Thoracic aorta (tissue), 2 donors: ENCODE results near the gene AGXT. TPM values are rescaled to one million over a fixed set of nuclear protein-coding genes. Genes with fewer than 3 reads are reported as not detected.
A peak's percentile ranks its signal among the peaks of the same experiment; 100 is the strongest.

Experiments
- ATAC-seq: fragments of 150-250 bp; one replicate; pipeline ENCODE4 v1.8.0; 2017; ENCODE audit warnings: low read depth; ENCODE audit not compliant: insufficient number of reproducible peaks, low FRiP score
- DNase-seq: peaks from one replicate; pipeline ENCODE4 v3.0.0-alpha.2; 2020; ENCODE audit warnings: low spot score
- H3K27ac ChIP-seq, 2 donors: fragments of 200-600 bp; sonication (generic); 1 replicate in 1 of 2; 2 replicates in 1 of 2; pipeline ENCODE4 v1.5.1; 2016; ENCODE audit warnings: mild to moderate bottlenecking in 2 of 2, moderate library complexity in 2 of 2
- H3K27me3 ChIP-seq: fragments of 200-600 bp; sonication (generic); replicated peaks from 2 replicates; pipeline ENCODE4 v1.6.0; 2016; ENCODE audit warnings: mild to moderate bottlenecking; ENCODE audit not compliant: insufficient read depth
- H3K36me3 ChIP-seq: fragments of 200-600 bp; sonication (generic); one replicate; pipeline ENCODE4 v1.5.1; 2016
- H3K4me1 ChIP-seq, 2 donors: fragments of 200-600 bp; sonication (generic); 1 replicate in 1 of 2; 2 replicates in 1 of 2; pipeline versions ENCODE4 v1.5.1 to v1.6.0; 2016; ENCODE audit warnings: low read depth in 2 of 2, mild to moderate bottlenecking in 1 of 2; ENCODE audit not compliant: control insufficient read depth in 1 of 2
- H3K4me3 ChIP-seq: fragments of 200-600 bp; sonication (generic); 2 replicates; pipeline ENCODE4 v1.5.1; 2016; ENCODE audit warnings: mild to moderate bottlenecking
- H3K9me3 ChIP-seq: fragments of 200-600 bp; sonication (generic); 2 replicates; pipeline ENCODE4 v1.5.1; 2016
- total RNA-seq, 2 donors: library from RNA; depleted of rRNA; stranded (reverse); fragments of >200 nt; gene quantifications; one replicate each; pipeline versions ENCODE4 v1.1.0 to v1.2.3, GENCODE V29; 2016
- TF ChIP-seq, protein P1 (sequence below): fragments of 200-600 bp; sonication (generic); IDR thresholded peaks from one replicate; pipeline ENCODE4 v1.5.1; 2019; ENCODE audit warnings: antibody characterized with exemption

The AGXT gene
- total RNA-seq, 2 donors from 2014 or later: not detected

DNA sequence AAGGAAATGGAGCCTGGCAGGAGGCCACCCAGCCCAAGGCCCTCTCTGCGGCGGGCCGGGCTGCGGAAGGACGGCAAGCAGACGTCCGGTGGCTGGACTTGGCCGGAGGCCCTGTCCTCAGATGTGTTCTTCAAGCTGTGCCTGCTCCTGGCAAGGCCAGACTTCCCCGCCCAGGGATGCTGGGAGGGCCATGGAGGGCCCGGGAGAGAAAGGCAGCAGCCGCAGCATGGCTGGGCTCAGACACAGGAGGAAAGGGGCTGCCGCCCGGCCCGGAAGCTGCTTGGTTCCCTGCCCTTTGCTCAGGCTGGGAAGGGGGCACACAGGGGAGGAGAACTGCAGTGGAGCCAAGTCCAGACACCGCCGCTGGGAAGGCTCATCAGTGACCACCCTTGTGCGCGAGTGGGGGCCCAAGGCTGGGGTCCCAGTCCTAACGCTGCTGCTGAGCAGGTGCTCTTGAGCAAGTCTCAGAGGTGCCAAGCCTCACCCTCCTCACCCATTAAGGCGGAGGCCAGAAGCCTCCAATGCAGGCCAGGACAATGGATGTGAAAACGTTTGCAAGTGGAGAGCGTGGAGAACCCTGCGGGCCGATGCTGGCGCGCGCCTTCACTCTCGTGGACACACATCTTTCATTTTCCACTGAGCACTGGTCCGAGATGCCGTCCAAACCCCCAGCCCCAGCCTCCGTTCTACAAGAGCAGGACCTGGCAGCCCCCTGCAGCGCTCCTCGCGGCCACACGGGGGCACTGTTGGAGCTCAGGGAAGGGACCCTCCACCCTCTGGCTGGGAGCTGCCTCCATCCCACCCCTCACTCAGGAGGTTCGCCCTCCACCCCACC is 45.4 kb downstream of the AGXT start:
- DNase-seq: no peak
- Histone ChIP-seq H3K4me1 (peaks cover 12 to 25% of the 10 kb centered on the region in 2 donors), H3K4me3 (peak overlapping the region; percentile 4), H3K9me3 (no peaks in the 10 kb centered on the region), H3K36me3 (no peaks in the 10 kb centered on the region), H3K27ac (no peak overlapping the region), H3K27me3 (no peaks in the 10 kb centered on the region)
- TF ChIP-seq, protein P1, sequence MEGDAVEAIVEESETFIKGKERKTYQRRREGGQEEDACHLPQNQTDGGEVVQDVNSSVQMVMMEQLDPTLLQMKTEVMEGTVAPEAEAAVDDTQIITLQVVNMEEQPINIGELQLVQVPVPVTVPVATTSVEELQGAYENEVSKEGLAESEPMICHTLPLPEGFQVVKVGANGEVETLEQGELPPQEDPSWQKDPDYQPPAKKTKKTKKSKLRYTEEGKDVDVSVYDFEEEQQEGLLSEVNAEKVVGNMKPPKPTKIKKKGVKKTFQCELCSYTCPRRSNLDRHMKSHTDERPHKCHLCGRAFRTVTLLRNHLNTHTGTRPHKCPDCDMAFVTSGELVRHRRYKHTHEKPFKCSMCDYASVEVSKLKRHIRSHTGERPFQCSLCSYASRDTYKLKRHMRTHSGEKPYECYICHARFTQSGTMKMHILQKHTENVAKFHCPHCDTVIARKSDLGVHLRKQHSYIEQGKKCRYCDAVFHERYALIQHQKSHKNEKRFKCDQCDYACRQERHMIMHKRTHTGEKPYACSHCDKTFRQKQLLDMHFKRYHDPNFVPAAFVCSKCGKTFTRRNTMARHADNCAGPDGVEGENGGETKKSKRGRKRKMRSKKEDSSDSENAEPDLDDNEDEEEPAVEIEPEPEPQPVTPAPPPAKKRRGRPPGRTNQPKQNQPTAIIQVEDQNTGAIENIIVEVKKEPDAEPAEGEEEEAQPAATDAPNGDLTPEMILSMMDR: peak; percentile 90
- no peak for ATAC-seq

DNA sequence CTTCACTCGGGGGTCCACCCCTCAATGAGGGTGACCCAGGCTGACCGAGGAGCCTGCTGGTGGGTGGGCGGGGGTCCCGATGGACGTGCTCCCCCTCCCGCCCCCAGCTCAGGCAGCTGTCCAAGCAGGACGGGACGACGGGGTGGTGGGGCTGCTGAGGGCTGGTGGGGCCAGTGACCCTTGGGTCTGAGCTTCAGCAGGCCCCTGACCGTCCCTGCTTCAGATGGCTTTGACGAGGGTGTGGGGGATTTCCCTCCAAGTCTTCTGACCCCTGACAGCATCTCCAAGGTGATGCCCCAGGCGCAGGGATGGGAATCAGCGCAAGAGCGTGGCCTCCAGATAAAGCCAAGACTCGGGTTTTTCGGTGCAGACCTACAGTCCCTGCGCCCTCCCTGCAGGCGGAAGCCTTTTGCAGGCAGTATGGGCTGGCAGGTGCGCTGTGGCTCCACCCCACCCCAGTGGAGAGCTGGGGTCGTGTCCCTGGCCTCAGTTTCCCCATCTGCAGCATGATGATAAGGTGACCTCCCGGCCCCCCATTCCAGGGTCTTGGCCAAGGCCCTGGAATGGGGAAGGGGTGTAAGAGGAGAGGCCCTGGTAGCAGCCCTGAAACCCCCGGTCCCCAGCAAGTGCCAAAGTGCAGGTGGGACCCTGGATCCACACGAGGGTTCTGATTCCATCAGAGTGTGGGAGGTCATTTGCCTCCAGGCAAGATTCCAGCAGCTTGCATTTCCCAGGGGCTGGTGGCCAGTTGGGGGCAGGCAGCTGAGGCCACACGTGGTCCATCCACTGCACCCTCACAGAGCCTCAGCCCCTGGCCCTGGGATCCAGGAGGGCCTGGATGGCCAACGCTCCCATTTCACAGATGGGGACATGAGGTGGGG is 46.3 kb downstream of the AGXT start:
- ATAC-seq (no peak), DNase-seq (no peak)
- TF ChIP-seq, protein P1: no peak
- peaks cover 12 to 25% of the 10 kb centered on the region in 2 donors for H3K4me1 ChIP-seq
- no peaks in the 10 kb centered on the region for H3K27me3 ChIP-seq
- H3K9me3 ChIP-seq: no peaks in the 10 kb centered on the region
- H3K27ac ChIP-seq: no peak overlapping the region
- no peaks in the 10 kb centered on the region for H3K36me3 ChIP-seq
- no peak overlapping the region for H3K4me3 ChIP-seq

DNA sequence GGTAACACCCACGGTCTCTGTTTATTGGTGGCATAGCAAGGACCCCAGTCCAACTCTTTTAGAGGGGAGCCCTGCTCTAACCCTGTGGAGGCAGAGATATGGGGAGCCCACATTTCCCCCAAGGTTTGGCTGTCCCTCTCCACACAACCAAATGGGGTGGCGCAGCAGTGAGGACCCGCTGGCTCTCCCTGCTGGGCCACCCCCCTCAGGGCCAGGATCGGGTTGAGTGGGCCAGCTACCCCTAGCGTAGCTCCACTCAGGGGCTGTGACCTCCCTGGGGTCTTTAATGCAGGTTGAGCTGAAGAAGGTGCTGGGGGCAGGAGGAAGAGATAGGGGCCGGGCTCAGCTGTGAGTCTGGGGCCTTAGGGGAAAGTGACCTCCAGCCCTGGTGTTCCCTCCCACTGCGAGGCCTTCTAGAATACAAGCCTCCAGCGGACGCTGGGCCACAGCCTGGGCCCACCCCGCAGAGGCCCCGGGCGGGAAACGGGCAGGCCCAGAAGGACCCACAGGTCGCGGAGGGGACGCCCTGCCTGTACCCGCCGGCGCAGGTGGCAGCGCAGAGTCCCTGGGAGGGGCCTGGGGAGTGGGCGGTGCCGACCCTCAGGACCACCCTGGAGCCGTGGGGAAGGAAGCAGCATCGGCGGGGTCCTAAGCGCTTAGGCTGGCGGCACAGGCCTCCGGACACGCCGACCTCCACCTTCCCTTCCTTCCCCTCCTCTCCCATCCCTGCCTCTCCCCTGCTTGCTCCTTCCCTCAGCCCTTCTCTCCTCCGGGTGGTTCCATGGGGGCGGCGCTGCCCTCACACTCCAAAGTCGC is 47.1 kb downstream of the AGXT start:
- no peak overlapping the region for H3K27ac ChIP-seq
- peaks cover 13 to 25% of the 10 kb centered on the region in 2 donors for H3K4me1 ChIP-seq
- ATAC-seq (no peak), DNase-seq (no peak)
- TF ChIP-seq, protein P1: no peak
- H3K9me3 ChIP-seq: no peaks in the 10 kb centered on the region
- no peaks in the 10 kb centered on the region for H3K36me3 ChIP-seq
- H3K27me3 ChIP-seq: no peaks in the 10 kb centered on the region
- no peak overlapping the region for H3K4me3 ChIP-seq

DNA sequence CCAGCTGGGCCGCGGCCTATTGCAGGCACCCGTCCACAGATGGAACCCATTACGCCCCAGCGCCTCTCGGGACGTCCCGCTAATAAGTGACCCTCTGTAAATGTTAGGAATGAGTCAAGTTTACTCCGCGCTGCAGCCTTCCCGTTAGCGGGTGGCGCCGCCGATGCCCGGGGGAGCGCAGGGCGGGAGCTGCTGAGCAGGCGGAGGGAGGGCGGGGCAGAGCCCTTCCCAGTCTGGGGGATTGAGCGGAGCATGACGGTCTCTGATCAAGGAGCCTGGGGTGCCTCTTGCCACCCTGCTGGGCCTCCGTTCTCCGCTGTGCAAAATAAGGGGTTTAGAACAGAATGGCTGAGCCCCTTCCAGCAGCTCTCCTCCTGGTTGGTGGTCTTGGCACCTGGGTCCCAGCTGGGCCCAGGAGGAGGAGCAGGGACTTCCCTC is 48.0 kb downstream of the AGXT start:
- ATAC-seq: peak; percentile 70
- TF ChIP-seq, protein P1: no peak
- Histone ChIP-seq H3K27ac (no peak overlapping the region), H3K27me3 (no peaks in the 10 kb centered on the region), H3K4me1 (peaks cover 19 to 31% of the 10 kb centered on the region in 2 donors), H3K36me3 (no peaks in the 10 kb centered on the region), H3K9me3 (no peaks in the 10 kb centered on the region), H3K4me3 (no peak overlapping the region)
- DNase-seq: peak; percentile 29
